Upper lobe of right lung (tissue), 1 donor: Measurements from ENCODE around the gene SIL1. TPM values are rescaled to one million over a fixed set of nuclear protein-coding genes. Genes with fewer than 3 reads are reported as not detected.

Experiments
- ATAC-seq: fragments of 200-7000 bp; cut with Tn5 transposase; one replicate; pipeline ENCODE4 v1.9.1; 2020; ENCODE audit warnings: mild to moderate bottlenecking, moderate library complexity
- DNase-seq: peaks from one replicate; pipeline ENCODE4 v3.0.0-alpha.2; 2020
- H3K27ac ChIP-seq: fragments of 200-600 bp; one replicate; pipeline ENCODE4 v1.8.0; 2022
- H3K27me3 ChIP-seq: fragments of 200-600 bp; one replicate; pipeline ENCODE4 v1.8.0; 2022; ENCODE audit warnings: mild to moderate bottlenecking
- H3K36me3 ChIP-seq: fragments of 200-600 bp; one replicate; pipeline ENCODE4 v1.8.0; 2022
- H3K4me1 ChIP-seq: fragments of 200-600 bp; one replicate; pipeline ENCODE4 v1.8.0; 2022
- H3K4me3 ChIP-seq: fragments of 200-600 bp; one replicate; pipeline ENCODE4 v1.8.0; 2022; ENCODE audit warnings: mild to moderate bottlenecking
- H3K9me3 ChIP-seq: fragments of 200-600 bp; one replicate; pipeline ENCODE4 v1.8.0; 2022
- CTCF ChIP-seq: fragments of 200-600 bp; IDR thresholded peaks from one replicate; pipeline ENCODE4 v1.8.0; 2022; ENCODE audit warnings: antibody characterized with exemption
- intact Hi-C: fragments of 100-400 bp; cut with DNase I; formaldehyde crosslinking; loops from one replicate; pipeline ENCODE4 v1.11.0; 2022
- total RNA-seq: library from RNA; stranded (reverse); fragmentation: NEBNext Ultra II Directional; extraction: Animal tissue kit (Norgen Biotek cat#: 25700); gene quantifications from one replicate; pipeline ENCODE4 v1.2.1, GENCODE V29; 2021
- donor health status: DM: no; HTN: yes; CAD: no; lungs with severe emphysema.

Gene SIL1
- total RNA-seq, 1 donor from 2014 or later: 56.9 TPM

GRCh38 chr5:138955671-138956295 is 242.4 kb downstream of the SIL1 start:
- no peak for ATAC-seq
- no peaks in the 10 kb centered on the region for H3K9me3 ChIP-seq
- no peaks in the 10 kb centered on the region for H3K36me3 ChIP-seq
- no peak overlapping the region for H3K27ac ChIP-seq
- intact Hi-C loops: no loop called here
- H3K4me1 ChIP-seq: peaks cover 43% of the 10 kb centered on the region
- no peaks in the 10 kb centered on the region for H3K27me3 ChIP-seq
- TF ChIP-seq CTCF: no peak
- no peak overlapping the region for H3K4me3 ChIP-seq
- no peak for DNase-seq

GRCh38 chr5:138955013-138955660 is 243.0 kb downstream of the SIL1 start:
- no peaks in the 10 kb centered on the region for H3K27me3 ChIP-seq
- no peaks in the 10 kb centered on the region for H3K36me3 ChIP-seq
- intact Hi-C loops: no loop called here
- DNase-seq (no peak), ATAC-seq (no peak)
- no peak overlapping the region for H3K27ac ChIP-seq
- TF ChIP-seq CTCF: no peak
- no peaks in the 10 kb centered on the region for H3K9me3 ChIP-seq
- peaks cover 46% of the 10 kb centered on the region for H3K4me1 ChIP-seq
- no peak overlapping the region for H3K4me3 ChIP-seq

- Histone ChIP-seq H3K4me3 (no peak overlapping the region), H3K27ac (peak overlapping the region; percentile 78), H3K36me3 (no peaks in the 10 kb centered on the region), H3K27me3 (no peaks in the 10 kb centered on the region), H3K4me1 (peaks cover 47% of the 10 kb centered on the region), H3K9me3 (no peaks in the 10 kb centered on the region)
- DNase-seq (no peak), ATAC-seq (no peak)
- intact Hi-C loops: no loop called here
- no peak for TF ChIP-seq CTCF
Observed at GRCh38 chr5:138954257-138955012, 243.7 kb downstream of the SIL1 start.

- H3K9me3 ChIP-seq: no peaks in the 10 kb centered on the region
- intact Hi-C loops: no loop called here
- DNase-seq: peak; percentile 88
- no peak overlapping the region for H3K4me3 ChIP-seq
- no peaks in the 10 kb centered on the region for H3K36me3 ChIP-seq
- ATAC-seq: peak; percentile 92
- no peaks in the 10 kb centered on the region for H3K27me3 ChIP-seq
- H3K4me1 ChIP-seq: peaks cover 47% of the 10 kb centered on the region
- no peak for TF ChIP-seq CTCF
- peak overlapping the region; percentile 78 for H3K27ac ChIP-seq
Observed at GRCh38 chr5:138953387-138954256, 244.5 kb downstream of the SIL1 start.

- peaks cover 47% of the 10 kb centered on the region for H3K4me1 ChIP-seq
- TF ChIP-seq CTCF: no peak
- ATAC-seq (no peak), DNase-seq (peak; percentile 66)
- peak overlapping the region; percentile 78 for H3K27ac ChIP-seq
- no peaks in the 10 kb centered on the region for H3K36me3 ChIP-seq
- H3K4me3 ChIP-seq: no peak overlapping the region
- no peaks in the 10 kb centered on the region for H3K9me3 ChIP-seq
- intact Hi-C loops: no loop called here
- H3K27me3 ChIP-seq: no peaks in the 10 kb centered on the region
Observed at GRCh38 chr5:138952962-138953361, 245.2 kb downstream of the SIL1 start.
